Measurements from ENCODE around the gene ADAM12.

The ADAM12 gene

GRCh38 chr10:126156012-126156411 is 232.3 kb downstream of the ADAM12 start:
- H3K27ac ChIP-seq: no peak overlapping the region
- no peak for TF ChIP-seq CTCF (conservative IDR thresholded peaks at IDR 0.05)

- TF ChIP-seq CTCF (conservative IDR thresholded peaks at IDR 0.05): no peak
- no peak overlapping the region for H3K27ac ChIP-seq
Measured at GRCh38 chr10:126155528-126155927, 232.7 kb downstream of the ADAM12 start.

GRCh38 chr10:126153711-126154628 is 234.3 kb downstream of the ADAM12 start:
- no peak for TF ChIP-seq CTCF (conservative IDR thresholded peaks at IDR 0.05)
- no peak overlapping the region for H3K27ac ChIP-seq

- TF ChIP-seq CTCF (conservative IDR thresholded peaks at IDR 0.05): no peak
- H3K27ac ChIP-seq: no peak overlapping the region
Measured at GRCh38 chr10:126147866-126148587, 240.2 kb downstream of the ADAM12 start.

GRCh38 chr10:126146771-126147170 is 241.5 kb downstream of the ADAM12 start:
- no peak for TF ChIP-seq CTCF (conservative IDR thresholded peaks at IDR 0.05)
- H3K27ac ChIP-seq: no peak overlapping the region

- TF ChIP-seq CTCF (conservative IDR thresholded peaks at IDR 0.05): no peak
Measured at GRCh38 chr10:126143117-126143516, 245.2 kb downstream of the ADAM12 start.

GRCh38 chr10:126140746-126141273 is 247.5 kb downstream of the ADAM12 start:
- TF ChIP-seq CTCF (conservative IDR thresholded peaks at IDR 0.05): no peak
- no peak overlapping the region for H3K27ac ChIP-seq

More at GRCh38 chr10:126143117-126143516, 245.2 kb downstream of the ADAM12 start:
- no peak overlapping the region for H3K27ac ChIP-seq
